ENCODE measurements around the gene ZNF683. TPM values are rescaled to one million over a fixed set of nuclear protein-coding genes. Genes with fewer than 3 reads are reported as not detected.
"Not testable (repeated sequence)": the region's sequence is repeated elsewhere in the genome, so short reads cannot be mapped to it uniquely, and the experiment has no call there.

ZNF683 gene
- total RNA-seq (2014; rRNA removed; shearing (Covaris generic); ENCODE audit: low replicate concordance) = not detected in 2 replicates

GRCh38 chr1:26372611-26373010 lies at the start of gene ZNF683:
Gene ZNF683 (minus strand): TSS chr1:26372750. CDS start chr1:26368571, 4,179 bp downstream.
- DNase-seq (ENCODE audit: low read depth); in situ Hi-C loops (cut with HindIII; ENCODE audit: low pct_unique_long_range_greater_than_20kb, low sequenced_read_pairs): not testable (repeated sequence)

- in situ Hi-C loops (cut with HindIII; ENCODE audit: low pct_unique_long_range_greater_than_20kb, low sequenced_read_pairs) = no loop called here
- DNase-seq (ENCODE audit: low read depth) = no peak
Observed at GRCh38 chr1:26419494-26419893, 46.9 kb upstream of the ZNF683 start.

DNA sequence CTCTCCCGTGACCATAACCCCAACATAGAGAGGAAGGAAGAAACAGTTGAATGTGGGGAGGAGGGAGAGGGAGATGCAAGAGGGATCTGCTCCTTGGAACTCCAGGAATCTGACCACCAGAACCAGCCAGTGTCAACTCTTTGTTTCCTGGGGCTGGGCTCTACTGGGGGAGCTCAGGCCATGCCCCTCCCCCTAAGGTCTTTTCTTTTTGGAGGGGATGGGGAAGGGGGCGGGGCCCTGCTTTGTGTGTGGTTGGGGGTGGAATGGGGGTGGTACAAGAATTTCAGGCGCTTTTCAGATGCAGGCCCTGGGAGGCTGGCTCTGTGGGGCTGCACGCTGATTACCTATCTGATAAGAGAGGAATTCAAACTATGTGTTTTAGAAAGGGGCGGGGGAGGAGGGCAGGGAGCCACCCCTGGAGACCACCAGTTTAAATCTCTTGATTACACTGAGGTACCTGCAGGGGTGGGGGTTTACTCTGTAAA lies 46.4 kb upstream of the ZNF683 start:
- no peak for DNase-seq (ENCODE audit: low read depth)
- in situ Hi-C loops (cut with HindIII; ENCODE audit: low pct_unique_long_range_greater_than_20kb, low sequenced_read_pairs) = no loop called here

DNA sequence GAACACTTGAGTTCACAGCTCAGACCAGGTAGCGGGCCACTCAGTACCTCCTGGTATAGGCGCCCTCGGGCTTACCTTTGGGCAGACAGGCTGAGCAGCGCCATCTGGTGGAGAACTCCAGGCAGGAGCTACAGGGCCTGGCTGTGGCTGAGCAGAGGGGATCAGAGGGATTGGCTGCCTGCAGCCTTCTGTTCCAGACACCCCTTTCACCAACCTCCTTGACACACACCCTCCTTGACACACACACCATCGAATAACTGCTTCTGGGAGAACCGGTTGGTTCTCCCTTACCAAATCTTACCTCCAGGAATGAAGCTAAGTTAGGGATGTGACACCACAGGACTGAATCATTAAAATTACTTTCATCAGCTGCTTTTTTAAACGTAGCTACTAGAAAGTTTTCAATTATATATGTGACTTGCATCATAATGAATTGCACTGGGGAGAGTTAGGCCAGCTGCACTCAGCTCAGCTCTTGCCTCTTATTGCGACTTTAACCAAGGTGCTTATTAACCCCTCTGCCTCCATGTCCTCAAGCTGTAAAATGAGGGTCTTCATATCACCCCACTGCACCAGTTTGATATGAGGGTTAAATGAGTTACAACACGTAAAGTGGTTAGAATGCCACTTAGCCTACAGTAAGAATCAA lies 44.7 kb upstream of the ZNF683 start:
- in situ Hi-C loops (cut with HindIII; ENCODE audit: low pct_unique_long_range_greater_than_20kb, low sequenced_read_pairs) = no loop called here
- peak; percentile 27 for DNase-seq (ENCODE audit: low read depth)

DNA sequence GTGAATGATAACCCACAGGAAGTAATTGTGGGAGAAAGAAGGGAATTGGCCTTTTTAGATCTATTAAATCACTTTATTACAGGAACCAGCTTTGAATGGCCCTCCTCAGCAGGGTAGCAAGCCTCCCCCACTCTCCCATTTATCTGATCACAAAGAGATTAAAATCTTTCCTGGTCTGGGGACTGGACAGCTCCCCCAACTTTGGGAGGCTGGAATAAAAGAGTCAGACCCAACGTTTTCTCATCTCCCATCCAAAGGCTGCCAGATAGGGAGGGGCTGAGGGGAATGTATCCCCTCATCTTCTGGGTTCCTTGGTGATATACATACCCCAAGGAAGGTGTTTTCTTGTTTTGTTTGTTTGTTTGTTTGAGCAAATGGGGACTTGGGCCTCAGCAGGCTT lies 40.5 kb upstream of the ZNF683 start:
- in situ Hi-C loops (cut with HindIII; ENCODE audit: low pct_unique_long_range_greater_than_20kb, low sequenced_read_pairs) = no loop called here
- DNase-seq (ENCODE audit: low read depth) = no peak

DNA sequence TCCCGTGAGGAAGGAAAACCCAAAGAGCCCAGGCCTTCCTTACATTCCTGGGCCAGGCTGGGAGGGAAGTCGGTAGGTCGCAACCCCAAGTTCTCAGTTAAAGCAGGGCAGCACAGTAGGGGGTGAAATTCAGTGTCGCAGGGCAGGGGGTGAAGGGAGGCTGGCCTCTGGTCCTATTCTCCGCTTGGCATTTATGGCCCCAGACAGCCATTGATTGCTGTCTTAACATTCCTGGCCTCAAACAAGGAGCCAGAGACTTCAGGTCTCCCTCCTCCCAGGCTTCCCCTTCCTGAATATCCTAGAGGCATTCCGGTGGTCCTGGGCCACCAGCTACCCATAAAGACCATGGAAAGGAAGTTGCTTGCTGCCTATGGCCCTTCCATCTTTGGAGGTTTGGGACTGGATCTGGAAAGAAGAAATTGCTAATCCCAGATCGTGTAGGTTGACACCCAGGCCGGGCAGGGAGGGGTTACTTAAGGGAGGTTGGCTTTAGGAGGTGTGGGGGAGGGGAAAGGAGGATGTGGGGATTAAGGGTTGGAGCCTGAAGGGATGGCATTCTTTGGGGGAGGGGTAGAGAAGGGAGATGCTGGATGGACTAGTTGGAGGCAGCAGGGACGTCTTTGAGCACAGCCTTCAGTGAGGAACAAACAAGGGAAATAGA lies 39.8 kb upstream of the ZNF683 start:
- DNase-seq (ENCODE audit: low read depth) = no peak
- in situ Hi-C loops (cut with HindIII; ENCODE audit: low pct_unique_long_range_greater_than_20kb, low sequenced_read_pairs) = no loop called here

- no peak for DNase-seq (ENCODE audit: low read depth)
- in situ Hi-C loops (cut with HindIII; ENCODE audit: low pct_unique_long_range_greater_than_20kb, low sequenced_read_pairs) = no loop called here
Observed at GRCh38 chr1:26411624-26412074, 39.1 kb upstream of the ZNF683 start.

DNA sequence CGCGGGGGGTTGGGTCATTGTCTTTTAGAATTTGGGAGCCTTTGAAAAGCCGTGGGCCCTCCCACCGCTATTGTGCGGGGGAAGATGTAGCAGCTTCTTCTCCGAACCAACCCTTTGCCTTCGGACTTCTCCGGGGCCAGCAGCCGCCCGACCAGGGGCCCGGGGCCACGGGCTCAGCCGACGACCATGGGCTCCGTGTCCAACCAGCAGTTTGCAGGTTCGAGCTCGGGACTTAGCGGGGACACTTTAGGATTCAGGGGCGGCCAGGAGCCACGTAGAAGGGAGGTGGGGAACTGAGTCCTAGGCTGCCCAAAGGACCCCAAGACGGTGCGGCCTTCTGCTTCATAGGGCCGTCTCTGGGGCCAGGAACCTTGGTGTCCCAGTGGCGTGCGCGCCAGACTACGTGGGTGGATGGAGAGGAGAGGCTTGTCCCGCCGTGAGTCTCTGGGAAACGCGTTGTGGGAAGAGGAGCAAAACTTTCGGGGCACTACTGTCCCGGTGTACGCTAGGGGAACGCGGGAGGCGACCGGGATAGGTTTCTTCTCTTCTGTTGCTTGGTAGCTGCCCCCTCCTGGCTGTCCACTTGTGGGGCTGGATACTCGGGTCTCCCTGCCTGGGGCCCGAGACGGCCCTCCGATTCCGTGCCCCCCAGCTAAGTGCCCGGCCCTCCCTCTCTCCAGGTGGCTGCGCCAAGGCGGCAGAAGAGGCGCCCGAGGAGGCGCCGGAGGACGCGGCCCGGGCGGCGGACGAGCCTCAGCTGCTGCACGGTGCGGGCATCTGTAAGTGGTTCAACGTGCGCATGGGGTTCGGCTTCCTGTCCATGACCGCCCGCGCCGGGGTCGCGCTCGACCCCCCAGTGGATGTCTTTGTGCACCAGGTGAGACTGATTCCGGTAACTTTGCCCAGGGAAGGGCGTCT lies 38.4 kb upstream of the ZNF683 start, which contains the start of gene LIN28A:
Gene LIN28A, plus strand, starts transcription at position 112 of the 918 bp plus-strand sequence. Its CDS starts 75 bp downstream, at position 187.
- in situ Hi-C loops (cut with HindIII; ENCODE audit: low pct_unique_long_range_greater_than_20kb, low sequenced_read_pairs) = no loop called here
- DNase-seq (ENCODE audit: low read depth) = no peak

GRCh38 chr1:26409191-26409807 lies 36.7 kb upstream of the ZNF683 start:
- in situ Hi-C loops (cut with HindIII; ENCODE audit: low pct_unique_long_range_greater_than_20kb, low sequenced_read_pairs) = no loop called here
- DNase-seq (ENCODE audit: low read depth) = no peak

DNA sequence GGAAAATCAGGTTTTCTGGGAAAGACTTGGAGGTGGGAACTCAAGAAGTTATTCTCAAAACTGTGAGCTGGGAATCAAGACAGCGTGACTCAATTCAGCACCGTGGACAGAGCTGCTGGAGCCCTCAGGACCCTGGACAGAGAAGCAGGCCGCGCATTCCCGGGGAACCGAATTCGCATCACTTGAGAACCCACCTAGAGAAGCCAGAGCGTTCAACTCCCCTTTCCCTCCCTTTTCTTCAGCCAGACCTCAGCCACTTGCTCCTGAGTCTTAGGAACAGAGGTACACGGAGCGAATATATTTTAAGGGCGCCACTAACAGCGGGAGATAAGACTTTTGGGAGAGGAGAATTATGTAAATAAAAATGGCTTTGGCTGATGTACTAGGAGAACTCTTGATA lies 36.1 kb upstream of the ZNF683 start:
- in situ Hi-C loops (cut with HindIII; ENCODE audit: low pct_unique_long_range_greater_than_20kb, low sequenced_read_pairs) = no loop called here
- peak; percentile 58 for DNase-seq (ENCODE audit: low read depth)

DNA sequence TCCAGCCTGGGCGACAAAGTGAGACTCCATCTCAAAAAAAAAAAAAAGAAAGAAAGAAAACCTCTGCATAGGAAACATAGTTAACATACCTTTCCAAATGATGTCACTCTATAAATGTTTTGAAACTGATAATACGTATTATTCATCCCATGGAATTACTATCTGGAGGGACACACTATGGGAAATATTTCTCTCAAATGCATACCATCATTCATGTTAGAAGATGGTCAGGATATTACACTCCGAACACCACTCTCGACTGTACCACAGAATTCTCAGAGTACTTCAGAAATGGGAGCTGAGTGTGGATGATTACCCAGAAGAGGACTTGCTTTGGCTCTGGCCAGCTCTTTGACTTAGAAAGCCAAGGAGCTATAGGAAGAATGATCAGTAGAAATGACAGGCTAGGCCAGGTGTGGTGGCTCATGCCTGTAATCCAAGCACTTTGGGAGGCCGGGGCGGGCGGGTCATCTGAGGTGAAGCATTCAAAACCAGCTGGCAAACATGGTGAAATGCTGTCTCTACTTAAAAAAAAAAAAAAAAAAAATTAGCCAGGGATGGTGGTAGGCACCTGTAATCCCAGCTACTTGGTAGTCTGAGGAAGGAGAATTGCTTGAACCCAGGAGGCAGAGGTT lies 32.8 kb upstream of the ZNF683 start:
- DNase-seq (ENCODE audit: low read depth) = no peak
- in situ Hi-C loops (cut with HindIII; ENCODE audit: low pct_unique_long_range_greater_than_20kb, low sequenced_read_pairs) = no loop called here

DNA sequence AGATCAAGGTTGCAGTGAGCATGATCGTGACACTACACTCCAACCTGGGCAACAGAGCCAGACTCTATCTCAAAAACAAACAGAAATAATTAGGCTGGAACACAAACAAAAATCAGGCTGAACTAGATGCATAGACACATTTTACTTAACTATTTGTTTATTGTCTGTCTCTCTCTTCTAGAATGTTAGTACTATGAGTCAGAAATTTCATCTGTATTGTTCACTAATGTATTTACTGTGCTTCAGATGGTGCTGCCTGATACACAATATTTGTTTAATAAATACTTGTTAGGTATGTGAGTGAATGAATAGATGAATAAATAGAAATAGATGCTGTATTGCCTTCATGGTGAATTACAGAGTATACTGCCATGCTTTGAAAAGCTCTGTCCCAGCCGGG lies 32.1 kb upstream of the ZNF683 start:
- DNase-seq (ENCODE audit: low read depth) = no peak
- in situ Hi-C loops (cut with HindIII; ENCODE audit: low pct_unique_long_range_greater_than_20kb, low sequenced_read_pairs) = no loop called here

GRCh38 chr1:26403656-26404055 lies 31.1 kb upstream of the ZNF683 start:
- no peak for DNase-seq (ENCODE audit: low read depth)
- in situ Hi-C loops (cut with HindIII; ENCODE audit: low pct_unique_long_range_greater_than_20kb, low sequenced_read_pairs) = no loop called here

DNA sequence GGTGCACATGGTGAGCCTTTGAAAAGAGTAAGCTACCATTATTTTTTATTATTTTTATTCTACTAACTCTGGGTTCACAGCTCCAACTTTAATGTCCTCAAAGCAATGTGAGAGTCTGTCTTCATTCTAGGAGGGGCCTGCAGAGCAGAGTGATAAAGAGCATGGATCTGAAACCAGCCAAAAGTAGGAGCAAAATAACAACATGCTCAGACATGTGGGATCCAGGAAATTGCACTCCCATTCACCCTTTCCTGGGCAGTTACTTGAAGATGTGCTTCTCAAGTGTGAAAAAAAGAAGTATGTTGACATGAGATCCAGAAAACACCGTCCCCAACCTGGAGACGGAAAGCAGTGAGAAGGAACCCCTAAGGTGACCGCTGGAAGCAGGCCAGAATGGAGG lies 29.3 kb upstream of the ZNF683 start:
- in situ Hi-C loops (cut with HindIII; ENCODE audit: low pct_unique_long_range_greater_than_20kb, low sequenced_read_pairs) = no loop called here
- DNase-seq (ENCODE audit: low read depth) = no peak

- in situ Hi-C loops (cut with HindIII; ENCODE audit: low pct_unique_long_range_greater_than_20kb, low sequenced_read_pairs) = no loop called here
- DNase-seq (ENCODE audit: low read depth) = no peak
Observed at GRCh38 chr1:26399034-26399433, 26.5 kb upstream of the ZNF683 start.

GRCh38 chr1:26395754-26396153 lies 23.2 kb upstream of the ZNF683 start:
- no peak for DNase-seq (ENCODE audit: low read depth)
- in situ Hi-C loops (cut with HindIII; ENCODE audit: low pct_unique_long_range_greater_than_20kb, low sequenced_read_pairs) = no loop called here

- in situ Hi-C loops (cut with HindIII; ENCODE audit: low pct_unique_long_range_greater_than_20kb, low sequenced_read_pairs) = no loop called here
- no peak for DNase-seq (ENCODE audit: low read depth)
Observed at GRCh38 chr1:26391450-26391849, 18.9 kb upstream of the ZNF683 start.
